Transverse colon (tissue), 4 donors: ENCODE results near the gene BTBD2. TPM values are rescaled to one million over a fixed set of nuclear protein-coding genes. Genes with fewer than 3 reads are reported as not detected.
"Not testable (repeated sequence)": the region's sequence is repeated elsewhere in the genome, so short reads cannot be mapped to it uniquely, and the experiment has no call there.

Source experiments
- DNase-seq: peaks from one replicate; pipeline ENCODE4 v3.0.0-alpha.2; 2019
- H3K27ac ChIP-seq, 4 donors: fragments of 200-600 bp; sonication (generic); 2 replicates each; pipeline ENCODE4 v1.5.1; 2016 to 2018; ENCODE audit warnings: inconsistent platforms in 4 of 4
- H3K27me3 ChIP-seq: fragments of 200-600 bp; sonication (generic); 2 replicates; pipeline ENCODE4 v1.5.1; 2017; ENCODE audit warnings: inconsistent platforms
- H3K36me3 ChIP-seq, 4 donors: fragments of 200-600 bp; sonication (generic); 2 replicates each; pipeline ENCODE4 v1.5.1; 2017 to 2019; ENCODE audit warnings: inconsistent platforms in 4 of 4
- H3K4me1 ChIP-seq, 4 donors: fragments of 200-600 bp; sonication (generic); 2 replicates each; pipeline ENCODE4 v1.5.1; 2017 to 2020; ENCODE audit warnings: inconsistent platforms in 4 of 4
- H3K4me3 ChIP-seq, 4 donors: fragments of 200-600 bp; sonication (generic); 1 replicate in 1 of 4; 2 replicates in 3 of 4; pipeline versions ENCODE4 v1.5.1 to v1.6.1; 2017 to 2019; ENCODE audit warnings: inconsistent platforms in 4 of 4
- H3K9me3 ChIP-seq, 2 donors: fragments of 200-600 bp; sonication (generic); 2 replicates each; pipeline ENCODE4 v1.5.1; 2017 to 2019; ENCODE audit warnings: inconsistent platforms in 2 of 2
- EP300 ChIP-seq: sonication (generic); formaldehyde crosslinking; IDR thresholded peaks from one replicate; pipeline ENCODE4 v1.6.1; 2017; ENCODE audit warnings: antibody characterized with exemption, low read depth
- POLR2A ChIP-seq: fragments of 450-650 bp; IDR thresholded peaks from one replicate; pipeline ENCODE4 v1.6.1; 2016; ENCODE audit warnings: antibody characterized with exemption, mild to moderate bottlenecking, moderate library complexity
- POLR2AphosphoS5 ChIP-seq, 3 donors: sonication (generic); formaldehyde crosslinking; IDR thresholded peaks; one replicate each; pipeline ENCODE4 v1.6.1; 2016; ENCODE audit warnings: antibody characterized with exemption in 3 of 3
- WGBS, 2 donors: methylation state at CpG; one replicate each; pipeline ENCODE4 v1.1.5; 2018; ENCODE audit warnings: low coverage in 1 of 2; 5-methylcytosine and 5-hydroxymethylcytosine counted together
- in situ Hi-C, 4 donors: fragments of 200-750 bp; cut with MboI; loops; one replicate each; pipeline versions ENCODE4 v1.15.0 to v1.15.1; 2017; ENCODE audit warnings: low sequenced_read_pairs in 3 of 4, low pct_ligation_motif_present in 1 of 4, low pct_unique_long_range_greater_than_20kb in 1 of 4
- intact Hi-C: fragments of 100-400 bp; cut with DNase I; formaldehyde crosslinking; loops from one replicate; pipeline ENCODE4 v1.15.1; 2023; ENCODE audit warnings: low total_unique reads
- total RNA-seq, 4 donors: library from RNA; depleted of rRNA; stranded (reverse); fragments of >200 nt; gene quantifications; one replicate each; pipeline ENCODE4 v1.1.0, GENCODE V29; 2016
- TF ChIP-seq, protein P1 (sequence below), 5 experiments: fragments of 200-600 bp in 3 of 5; fragments of 450-650 bp in 2 of 5; sonication (generic) in 3 of 5; IDR thresholded peaks; 1 replicate in 2 of 5; 2 replicates in 3 of 5; pipeline ENCODE4 v1.5.1; 2016 to 2017; ENCODE audit warnings: antibody characterized with exemption in 5 of 5, inconsistent platforms in 3 of 5, mild to moderate bottlenecking in 2 of 5, moderate library complexity in 1 of 5

Gene BTBD2
- total RNA-seq, 4 donors from 2014 or later, result 66.7 to 88.6 (median 84.4) TPM

- no peak for DNase-seq
- in situ Hi-C loops, result no loop called here
- no peak overlapping the region for H3K4me3 ChIP-seq
- intact Hi-C loops, result no loop called here
- H3K27me3 ChIP-seq, result no peaks in the 10 kb centered on the region
- TF ChIP-seq POLR2A (no peak), POLR2AphosphoS5 (IDR thresholded peaks at IDR 0.05) (no peak), EP300 (no peak)
- TF ChIP-seq, protein P1, sequence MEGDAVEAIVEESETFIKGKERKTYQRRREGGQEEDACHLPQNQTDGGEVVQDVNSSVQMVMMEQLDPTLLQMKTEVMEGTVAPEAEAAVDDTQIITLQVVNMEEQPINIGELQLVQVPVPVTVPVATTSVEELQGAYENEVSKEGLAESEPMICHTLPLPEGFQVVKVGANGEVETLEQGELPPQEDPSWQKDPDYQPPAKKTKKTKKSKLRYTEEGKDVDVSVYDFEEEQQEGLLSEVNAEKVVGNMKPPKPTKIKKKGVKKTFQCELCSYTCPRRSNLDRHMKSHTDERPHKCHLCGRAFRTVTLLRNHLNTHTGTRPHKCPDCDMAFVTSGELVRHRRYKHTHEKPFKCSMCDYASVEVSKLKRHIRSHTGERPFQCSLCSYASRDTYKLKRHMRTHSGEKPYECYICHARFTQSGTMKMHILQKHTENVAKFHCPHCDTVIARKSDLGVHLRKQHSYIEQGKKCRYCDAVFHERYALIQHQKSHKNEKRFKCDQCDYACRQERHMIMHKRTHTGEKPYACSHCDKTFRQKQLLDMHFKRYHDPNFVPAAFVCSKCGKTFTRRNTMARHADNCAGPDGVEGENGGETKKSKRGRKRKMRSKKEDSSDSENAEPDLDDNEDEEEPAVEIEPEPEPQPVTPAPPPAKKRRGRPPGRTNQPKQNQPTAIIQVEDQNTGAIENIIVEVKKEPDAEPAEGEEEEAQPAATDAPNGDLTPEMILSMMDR (IDR thresholded peaks at IDR 0.05), result no peak
- H3K4me1 ChIP-seq, result peaks cover 32 to 47% (median 40%) of the 10 kb centered on the region in 4 donors
- 79 to 83% methylated on average over 3 to 8 of the region's 8 CpGs for WGBS, 2 donors
- H3K9me3 ChIP-seq, result peaks cover 0 to 5% of the 10 kb centered on the region in 2 donors
- peaks cover 0 to 31% (median 9%) of the 10 kb centered on the region in 4 donors for H3K36me3 ChIP-seq
- H3K27ac ChIP-seq, result no peak overlapping the region
Measured at GRCh38 chr19:2036424-2036823, 20.9 kb upstream of the BTBD2 start.

GRCh38 chr19:2035590-2035991, 20.1 kb upstream of the BTBD2 start:
- H3K27ac ChIP-seq, result peak overlapping the region in 2 of 4 donors; percentile 93 to 96
- peaks cover 0 to 5% of the 10 kb centered on the region in 2 donors for H3K9me3 ChIP-seq
- H3K36me3 ChIP-seq, result peaks cover 0 to 23% (median 5%) of the 10 kb centered on the region in 4 donors
- H3K27me3 ChIP-seq, result no peaks in the 10 kb centered on the region
- WGBS, 2 donors, result 89% methylated on average over 14 of the region's 14 CpGs; no CpG with 5 or more reads in 1 of the 2 donors
- intact Hi-C loops, result no loop called here
- no peak for DNase-seq
- no peak overlapping the region for H3K4me3 ChIP-seq
- no peak for TF ChIP-seq EP300
- no peak for TF ChIP-seq POLR2AphosphoS5 (IDR thresholded peaks at IDR 0.05)
- TF ChIP-seq, protein P1 (IDR thresholded peaks at IDR 0.05), result no peak
- no peak for TF ChIP-seq POLR2A
- peaks cover 27 to 45% (median 35%) of the 10 kb centered on the region in 4 donors for H3K4me1 ChIP-seq
- in situ Hi-C loops, result no loop called here

DNA sequence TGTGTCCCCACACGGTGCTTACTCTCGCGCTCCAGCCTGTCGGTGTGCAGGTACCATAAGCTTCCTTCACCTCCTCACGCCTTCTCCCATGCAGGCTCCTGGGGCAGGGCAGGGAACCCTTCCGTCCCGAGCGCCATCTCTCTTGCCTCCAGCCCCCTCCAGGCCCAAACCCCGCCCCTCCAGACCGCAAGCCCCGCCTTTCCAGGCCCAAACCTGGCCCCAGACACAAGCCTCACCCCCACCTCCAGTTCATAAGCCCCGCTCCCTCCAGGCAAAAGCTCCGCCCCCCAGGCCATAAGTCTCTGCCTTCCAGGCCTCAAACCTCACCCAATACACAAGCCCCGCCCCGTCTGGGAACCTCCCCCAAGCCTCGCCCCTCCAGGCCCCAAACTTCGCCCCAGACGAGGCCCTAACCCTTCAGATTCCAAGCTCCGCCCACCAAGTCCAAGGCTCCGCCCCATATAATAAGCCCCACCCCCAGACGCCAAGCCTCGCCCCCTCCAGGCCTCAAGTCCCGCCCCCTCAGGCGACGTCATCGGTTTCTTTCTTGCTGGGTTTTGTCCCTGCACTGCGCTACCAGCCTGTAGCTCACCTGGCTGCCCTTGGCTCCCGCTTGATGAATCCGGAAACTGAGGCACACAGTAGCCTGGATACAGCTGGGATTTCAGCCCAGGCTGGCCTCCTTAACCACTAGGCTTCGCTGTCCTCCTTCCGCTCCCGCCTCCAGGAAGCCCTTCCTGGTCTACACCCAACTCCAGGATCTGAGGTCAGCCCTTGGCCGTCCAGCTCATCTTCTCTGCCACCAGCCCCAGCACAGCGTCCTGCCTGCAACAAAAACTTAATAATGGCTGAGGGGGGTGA, 19.4 kb upstream of the BTBD2 start:
- in situ Hi-C loops (no loop called here), intact Hi-C loops (no loop called here)
- Histone ChIP-seq H3K27me3 (no peaks in the 10 kb centered on the region), H3K4me3 (peak overlapping the region in 2 of 4 donors; percentile 6), H3K4me1 (peaks cover 27 to 42% (median 35%) of the 10 kb centered on the region in 4 donors), H3K27ac (peak overlapping the region; percentile 52 to 97 (median 94)), H3K9me3 (peaks cover 0 to 5% of the 10 kb centered on the region in 2 donors), H3K36me3 (peaks cover 0 to 16% (median 2%) of the 10 kb centered on the region in 4 donors)
- TF ChIP-seq, protein P1 (IDR thresholded peaks at IDR 0.05), result no peak
- peak; percentile 23 for TF ChIP-seq POLR2A
- 42% methylated on average over 34 of the region's 34 CpGs; no CpG with 5 or more reads in 1 of the 2 donors for WGBS, 2 donors
- peak; percentile 87 for DNase-seq

DNA sequence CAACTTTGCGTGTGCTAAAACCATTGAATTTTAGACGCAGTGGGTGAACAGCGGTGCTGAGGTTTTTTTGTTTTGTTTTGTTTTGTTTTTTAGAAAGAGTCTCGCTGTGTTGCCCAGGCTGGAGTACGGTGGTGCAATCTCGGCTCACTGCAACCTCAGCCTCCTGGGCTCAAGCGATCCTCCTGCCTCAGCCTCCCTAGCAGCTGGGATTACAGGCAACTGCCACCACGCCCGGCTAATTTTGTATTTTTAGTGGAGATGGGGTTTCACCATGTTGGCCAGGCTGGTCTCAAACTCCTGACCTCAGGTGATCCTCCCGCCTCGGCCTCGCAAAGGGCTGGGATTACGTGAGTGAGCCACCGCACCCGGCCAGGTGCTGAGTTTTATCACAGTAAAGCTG, 18.7 kb upstream of the BTBD2 start:
- in situ Hi-C loops, H3K36me3 ChIP-seq, DNase-seq, H3K27me3 ChIP-seq, intact Hi-C loops, H3K9me3 ChIP-seq: not testable (repeated sequence)
- 84 to 92% methylated on average over 6 to 15 of the region's 15 CpGs for WGBS, 2 donors
- Histone ChIP-seq H3K4me3 (peak overlapping the region in 2 of 4 donors; percentile 6), H3K4me1 (peaks cover 27 to 46% (median 35%) of the 10 kb centered on the region in 4 donors), H3K27ac (peak overlapping the region; percentile 52 to 97 (median 94))
